SW480 (cell line): ENCODE results near the gene LPP.

Experiments used
- DNase-seq: peaks from one replicate; pipeline ENCODE4 v3.0.0-alpha.2; 2016; ENCODE audit warnings: low spot score

The LPP gene

DNA sequence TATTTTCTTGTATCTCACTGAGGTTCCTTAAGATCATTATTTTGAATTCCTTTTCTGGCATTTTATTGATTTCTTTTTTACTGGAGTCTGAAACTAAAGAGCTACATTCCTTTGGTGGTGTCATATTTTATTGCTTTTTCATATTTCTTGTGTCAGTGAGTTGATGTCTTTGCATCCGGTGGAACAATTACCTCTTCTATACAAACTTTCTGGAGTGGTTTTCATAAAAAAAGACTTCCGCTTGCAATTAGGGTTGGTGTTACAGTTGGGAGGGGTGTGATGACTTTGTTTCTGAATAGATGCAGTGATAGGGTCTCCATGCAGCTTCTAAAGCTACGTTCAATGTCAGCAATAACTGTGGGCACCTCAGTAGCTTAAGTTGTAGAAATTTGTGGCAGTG, 181.7 kb downstream of the LPP start:
- DNase-seq, result no peak

DNA sequence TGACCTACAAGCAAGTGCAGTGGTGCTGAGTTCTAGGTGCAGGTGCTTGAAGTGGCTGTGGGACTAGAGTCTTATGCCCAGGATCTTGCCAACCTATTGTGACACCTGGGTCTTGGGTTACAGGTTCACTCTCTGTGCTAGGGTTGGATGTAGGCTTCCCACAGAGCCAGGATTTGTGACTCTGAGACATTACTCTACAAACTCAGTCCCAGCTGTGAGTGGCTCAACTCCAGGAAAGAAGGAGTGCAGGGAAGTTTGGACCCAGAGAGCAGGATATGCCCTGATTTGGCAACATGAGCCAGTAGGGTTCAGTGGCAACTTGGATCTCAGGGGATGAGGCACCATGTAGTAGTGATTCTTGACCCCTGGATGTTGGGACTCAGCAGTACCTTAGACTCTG, 182.2 kb downstream of the LPP start:
- no peak for DNase-seq

DNA sequence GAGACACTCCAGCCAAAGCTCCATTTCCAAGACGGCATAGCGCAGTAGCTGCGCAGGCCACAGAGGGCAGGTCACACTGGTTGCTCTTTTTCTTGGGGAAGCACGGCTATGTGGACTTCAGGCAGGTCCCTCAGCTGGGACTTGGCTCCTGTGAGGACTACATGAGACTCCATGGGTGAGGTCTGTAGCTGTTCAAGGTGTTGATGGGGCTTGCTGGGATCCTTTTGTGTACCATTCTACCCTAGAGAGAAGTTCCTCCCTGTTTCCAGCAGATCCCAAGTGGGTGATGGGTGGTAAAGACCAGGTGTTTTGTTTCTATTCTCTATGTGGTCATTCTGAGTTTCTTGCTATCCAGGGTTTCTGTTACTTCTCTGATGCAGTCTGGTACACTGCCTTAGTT, 183.3 kb downstream of the LPP start:
- DNase-seq, result no peak

DNA sequence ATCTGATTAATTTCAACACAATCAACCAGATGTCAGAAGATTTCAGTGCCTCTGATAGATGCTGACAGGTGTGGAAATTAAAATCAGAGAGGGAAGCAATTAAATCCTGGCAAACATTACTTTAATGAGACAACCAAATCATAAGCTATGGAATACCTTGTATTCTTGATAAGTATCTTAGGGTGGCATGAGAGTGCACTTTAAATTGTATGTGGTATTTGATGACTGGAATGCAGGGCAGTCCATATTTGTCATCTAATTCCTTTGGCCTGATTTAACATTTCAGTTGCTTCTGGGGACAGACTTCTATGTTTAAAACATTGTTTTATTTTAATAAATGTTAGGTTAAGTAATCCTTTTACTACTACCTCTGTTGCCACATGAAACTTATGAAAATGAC, 184.1 kb downstream of the LPP start:
- no peak for DNase-seq

DNA sequence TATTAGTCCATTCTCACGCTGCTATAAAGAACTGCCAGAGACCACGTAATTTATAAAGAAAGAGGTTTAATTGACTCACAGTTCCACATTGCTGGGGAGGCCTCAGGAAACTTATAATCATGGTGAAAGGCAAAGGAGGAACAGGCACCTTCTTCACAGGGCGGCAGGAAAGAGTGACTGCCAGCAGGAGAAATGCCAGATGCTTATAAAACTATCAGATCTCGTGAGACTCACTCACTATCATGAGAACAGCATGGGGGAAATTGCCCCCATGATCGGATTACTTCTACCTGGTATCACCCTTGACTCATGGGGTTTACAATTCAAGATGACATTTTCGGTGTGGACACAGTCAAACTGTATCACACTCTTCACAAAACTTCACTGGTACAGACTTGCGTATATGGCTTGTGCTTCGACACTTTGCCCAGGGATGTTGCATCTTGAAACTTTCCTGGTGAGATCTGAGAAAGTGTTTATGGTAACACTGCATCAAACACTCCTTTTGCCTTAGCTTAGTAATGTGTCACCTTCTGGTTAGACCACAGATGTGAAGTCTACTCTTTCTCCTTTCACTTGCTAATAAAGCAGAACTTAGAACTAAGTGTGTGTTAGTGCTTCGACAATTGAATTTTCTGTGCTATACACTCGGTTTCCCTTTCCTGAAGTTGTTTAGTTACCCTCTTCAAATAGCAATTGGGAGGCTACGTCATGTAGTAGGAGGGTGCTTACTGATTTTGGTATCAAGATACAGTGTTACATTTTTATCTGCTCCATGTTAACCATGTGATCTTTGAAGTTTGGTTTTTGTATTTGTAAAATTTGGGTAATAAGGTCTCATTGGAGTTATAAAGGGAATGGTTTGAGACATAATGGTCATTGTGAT, 185.7 kb downstream of the LPP start:
- DNase-seq, result no peak

DNA sequence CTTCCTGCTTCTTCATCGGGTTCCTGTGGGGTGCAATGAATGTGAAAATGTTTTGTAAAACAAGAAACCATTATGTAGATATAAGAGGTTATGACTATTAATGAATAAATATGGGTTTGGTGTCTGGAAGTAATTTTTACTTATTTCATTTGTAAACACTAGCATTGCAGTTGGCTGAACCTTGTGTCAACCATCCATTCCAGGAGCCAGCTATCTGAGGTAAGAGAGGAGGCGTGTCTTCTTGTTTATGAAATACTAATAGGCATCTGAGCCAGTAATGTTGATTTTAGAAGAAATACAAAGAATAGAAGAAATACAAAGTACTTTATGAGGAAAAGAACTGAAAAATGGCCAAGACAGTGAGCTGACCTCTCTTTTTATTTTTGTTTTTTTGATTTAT, 187.5 kb downstream of the LPP start:
- no peak for DNase-seq

DNA sequence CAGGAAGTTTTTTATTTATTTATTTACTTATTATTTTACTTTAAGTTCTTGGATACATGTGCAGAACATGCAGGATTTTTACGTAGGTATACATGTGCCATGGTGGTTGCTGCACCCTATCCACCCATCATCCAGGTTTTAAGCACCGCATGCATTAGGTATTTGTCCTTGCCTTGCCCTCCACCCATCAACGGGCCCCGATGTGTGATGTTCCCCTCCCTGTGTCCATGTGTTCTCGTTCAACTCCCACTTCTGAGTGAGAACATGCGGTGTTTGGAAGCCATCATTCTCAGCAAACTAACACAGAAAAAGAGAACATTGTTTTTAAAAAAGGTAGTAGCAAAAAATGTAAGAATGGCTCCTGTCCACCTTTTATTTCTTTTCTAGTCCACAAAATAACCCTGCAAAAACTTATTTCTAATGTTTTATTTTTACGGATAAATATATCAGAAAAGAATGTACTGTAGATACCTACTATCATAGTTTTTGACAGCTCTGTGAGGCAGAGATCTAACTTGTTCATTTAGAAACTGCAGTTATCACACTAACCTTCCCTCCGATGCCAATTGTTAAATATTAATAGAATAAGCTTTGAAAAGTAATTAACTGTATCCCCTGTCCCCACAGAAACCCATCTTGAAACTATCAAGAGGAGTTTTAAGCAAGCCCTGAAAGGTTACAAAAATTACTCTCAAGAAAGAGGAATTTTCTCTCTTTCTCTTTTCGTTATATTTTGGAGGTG, 189.2 kb downstream of the LPP start:
- DNase-seq, result no peak

DNA sequence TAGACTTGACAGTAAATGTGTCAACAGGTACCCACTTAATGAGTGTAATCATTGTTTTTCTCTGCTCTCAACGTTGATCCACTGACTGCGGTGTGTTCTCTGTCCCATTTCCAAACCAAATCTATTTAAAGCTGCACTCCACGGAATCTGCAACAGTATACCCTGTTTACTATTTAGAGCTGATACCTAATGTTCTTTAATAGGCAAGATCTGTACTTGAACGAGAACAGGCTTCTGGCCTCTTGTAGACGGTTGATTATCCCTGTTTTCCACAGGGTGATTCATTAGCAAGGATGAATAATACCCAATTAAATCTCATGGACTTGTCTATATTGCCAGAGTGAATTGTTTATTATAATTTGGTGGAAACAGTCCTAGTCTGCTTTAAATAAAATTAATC, 189.9 kb downstream of the LPP start:
- no peak for DNase-seq

DNA sequence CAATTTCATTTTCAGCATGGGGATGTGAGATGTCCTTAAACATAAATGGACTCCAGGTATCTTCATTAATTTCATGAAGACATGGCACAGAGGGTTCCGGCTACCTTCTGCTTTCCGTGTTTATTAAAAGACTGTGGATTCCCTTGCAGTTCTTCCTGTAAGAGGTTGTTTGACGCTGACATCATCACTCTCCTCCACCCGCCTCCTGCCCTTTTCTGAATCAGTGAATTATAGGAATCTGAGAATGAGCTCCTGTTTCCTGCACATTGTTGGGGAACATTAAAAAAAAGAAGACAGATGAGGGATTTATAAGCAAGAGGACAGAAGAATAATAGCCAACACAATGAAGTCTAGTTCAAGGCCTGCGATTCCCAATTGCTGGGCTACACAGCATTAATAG, 191.3 kb downstream of the LPP start:
- no peak for DNase-seq

DNA sequence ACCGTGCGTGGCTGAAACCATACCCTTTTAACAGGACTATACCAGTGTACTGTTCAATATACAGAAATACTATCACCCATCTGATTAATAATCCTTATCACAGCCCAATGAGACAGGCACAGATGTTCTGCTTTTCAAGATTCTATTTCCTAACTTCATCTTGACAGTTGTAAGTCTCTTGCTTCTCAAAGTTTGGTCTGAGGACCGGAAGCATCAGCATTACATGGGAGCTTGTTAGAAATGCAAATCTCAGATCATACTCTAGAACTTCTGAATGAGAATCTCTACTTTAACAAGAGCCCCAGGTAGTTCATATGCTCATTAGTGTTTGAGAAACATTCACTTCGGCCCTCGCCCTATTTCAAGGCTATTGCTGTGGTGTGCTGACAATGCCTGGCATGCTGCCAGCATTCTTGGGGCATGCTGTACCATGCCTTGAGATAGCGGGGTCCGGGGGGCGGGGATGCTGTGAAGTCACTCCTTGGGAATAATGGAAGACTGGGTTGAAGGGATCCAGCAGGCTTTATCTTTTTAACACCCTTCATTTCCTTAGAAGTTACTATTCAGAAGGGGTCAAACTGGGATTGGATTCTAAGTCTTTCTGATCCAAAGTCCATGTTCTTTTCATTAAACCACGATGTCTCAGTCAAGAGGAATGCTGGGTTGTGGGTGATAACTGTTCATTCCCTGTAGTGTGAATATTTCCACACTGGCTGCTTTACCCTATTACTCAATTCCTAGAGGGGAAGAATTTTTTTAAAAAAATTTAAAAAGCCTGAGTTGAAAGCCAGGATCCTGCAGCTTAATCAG, 194.7 kb downstream of the LPP start:
- DNase-seq, result peak; percentile 65

DNA sequence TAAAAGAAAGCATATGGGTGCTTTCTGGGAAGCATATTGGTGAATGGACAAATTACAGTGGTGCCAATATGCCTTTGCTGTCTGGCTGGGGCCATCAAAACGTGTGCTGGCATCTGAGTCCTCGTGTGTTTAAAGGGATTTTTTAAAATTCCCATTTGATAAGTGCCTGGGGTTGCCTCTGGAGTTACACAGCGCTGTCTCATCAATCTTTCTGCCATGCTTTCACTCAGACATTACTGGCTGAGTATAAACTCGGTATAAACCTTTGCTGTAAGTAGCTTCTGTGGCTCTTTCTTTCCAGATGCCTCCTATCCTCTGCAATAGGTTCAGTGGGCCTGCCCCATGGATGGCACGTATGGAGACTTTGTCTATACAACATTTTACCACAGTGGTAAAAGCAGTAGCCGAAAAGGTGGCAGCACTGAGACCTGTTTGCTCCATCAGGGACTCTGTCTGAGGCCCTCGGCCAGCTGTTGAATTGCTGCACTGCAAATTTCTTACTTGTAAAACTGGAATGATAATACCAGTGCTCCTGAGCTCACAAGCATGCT, 195.5 kb downstream of the LPP start:
- peak; percentile 6 for DNase-seq

DNA sequence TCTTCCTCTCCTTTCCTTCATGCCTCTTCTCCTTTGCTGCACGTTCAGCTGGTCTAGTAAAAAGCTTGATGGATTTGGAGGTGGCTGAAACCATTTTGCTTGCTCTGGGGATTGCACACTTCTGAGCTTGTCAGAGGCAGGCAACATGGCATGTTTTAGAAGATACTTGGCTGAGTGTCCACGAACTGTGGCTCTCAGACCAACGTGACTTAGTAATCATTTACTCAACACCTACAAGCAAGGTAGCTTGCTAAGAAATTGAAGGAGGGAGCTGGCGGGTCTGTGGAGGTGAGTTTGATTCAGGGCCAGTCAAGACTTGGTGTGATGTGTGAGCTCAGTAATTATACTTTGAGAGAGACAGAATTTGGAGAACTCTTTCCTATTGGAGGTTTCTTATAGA, 196.0 kb downstream of the LPP start:
- no peak for DNase-seq

DNA sequence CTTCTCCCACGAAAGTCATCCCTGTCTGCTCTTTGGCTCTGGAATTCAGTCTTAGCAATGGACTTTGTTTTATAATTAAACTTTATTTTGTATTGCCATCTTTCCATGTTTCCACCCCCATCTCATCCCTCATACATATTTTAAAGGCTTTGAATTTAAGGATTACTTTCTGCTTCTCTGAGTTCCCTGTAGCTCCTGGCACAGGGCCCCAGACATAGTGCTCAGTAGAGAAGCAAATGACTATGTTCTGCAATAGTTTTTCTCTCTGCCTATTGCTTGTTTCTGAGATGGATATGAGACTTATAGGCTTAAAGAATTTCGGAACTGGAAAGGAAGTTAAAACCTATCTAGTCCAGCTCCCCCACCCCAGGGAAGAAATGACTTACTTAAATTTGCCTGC, 197.0 kb downstream of the LPP start:
- DNase-seq, result no peak

DNA sequence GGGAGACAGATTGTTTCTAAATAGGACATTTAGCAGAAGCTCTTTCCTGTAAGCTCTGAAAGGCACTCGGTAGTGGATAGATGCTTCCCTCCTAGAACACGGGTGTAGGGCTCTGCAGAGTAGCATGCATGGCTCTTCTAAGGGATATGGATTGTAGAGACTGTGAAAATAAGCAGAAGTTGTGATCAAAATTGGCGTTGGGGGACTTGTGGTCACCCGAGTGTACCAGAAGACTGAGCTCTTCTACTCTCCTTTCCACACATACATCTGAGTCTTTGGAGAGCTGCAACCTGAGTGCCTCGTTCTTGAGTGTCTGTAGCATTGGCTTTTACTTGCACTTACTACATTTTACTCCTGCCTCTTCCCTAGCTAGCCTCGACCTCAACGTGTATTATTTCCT, 197.7 kb downstream of the LPP start:
- DNase-seq, result no peak

DNA sequence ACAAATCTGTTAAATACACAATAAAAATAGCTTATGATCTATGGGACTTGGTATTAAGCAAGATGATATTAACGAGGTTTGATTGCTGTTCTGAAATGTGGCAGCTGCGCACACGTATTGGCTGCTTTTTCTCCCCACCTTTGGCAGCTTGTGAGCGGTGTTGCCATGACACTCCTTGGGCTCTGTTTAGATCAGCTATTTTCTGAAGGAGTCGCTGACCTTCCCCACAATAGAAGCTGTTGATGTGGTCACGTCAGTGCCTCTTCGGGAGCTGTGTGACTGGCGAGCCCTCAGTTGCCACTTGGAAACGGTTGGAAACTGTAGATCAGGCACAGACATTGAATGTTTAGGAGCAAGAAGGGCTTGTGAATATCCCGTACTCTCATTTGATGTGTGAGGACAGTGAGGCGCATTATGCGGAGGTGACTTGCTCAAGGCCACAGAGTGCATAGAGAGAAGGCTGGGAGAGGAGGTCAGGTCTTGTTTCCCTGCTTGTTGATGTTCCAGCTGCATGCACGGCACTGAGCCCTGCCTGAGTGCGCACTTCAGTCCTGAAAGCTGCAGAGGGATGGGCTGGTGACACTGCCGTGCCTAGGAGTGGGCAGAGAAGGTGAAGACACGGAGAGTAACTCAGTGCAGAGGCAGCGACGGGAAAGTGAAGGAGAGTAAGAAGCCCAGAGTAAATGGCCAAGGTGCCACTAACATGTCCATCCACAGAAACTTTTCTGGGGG, 198.4 kb downstream of the LPP start:
- DNase-seq, result no peak

DNA sequence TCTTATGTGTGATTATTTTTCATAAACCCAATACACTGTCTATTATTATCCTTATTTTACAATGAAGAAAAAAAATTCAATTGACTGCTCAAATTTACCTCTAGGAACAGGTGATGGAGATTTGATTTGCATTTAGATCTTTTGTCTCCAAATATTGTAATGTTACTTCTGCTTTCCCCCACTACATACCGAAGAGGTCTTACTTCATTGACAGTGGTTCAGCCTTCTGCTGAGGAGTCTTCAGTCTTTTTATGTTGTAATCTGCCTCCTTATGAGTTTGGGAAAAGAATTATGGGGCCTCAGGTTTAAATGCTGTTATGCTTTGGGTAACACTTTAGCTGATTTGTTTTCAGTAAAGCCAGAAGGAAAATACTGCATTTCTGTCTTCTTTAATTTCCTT, 199.5 kb downstream of the LPP start:
- DNase-seq, result no peak

DNA sequence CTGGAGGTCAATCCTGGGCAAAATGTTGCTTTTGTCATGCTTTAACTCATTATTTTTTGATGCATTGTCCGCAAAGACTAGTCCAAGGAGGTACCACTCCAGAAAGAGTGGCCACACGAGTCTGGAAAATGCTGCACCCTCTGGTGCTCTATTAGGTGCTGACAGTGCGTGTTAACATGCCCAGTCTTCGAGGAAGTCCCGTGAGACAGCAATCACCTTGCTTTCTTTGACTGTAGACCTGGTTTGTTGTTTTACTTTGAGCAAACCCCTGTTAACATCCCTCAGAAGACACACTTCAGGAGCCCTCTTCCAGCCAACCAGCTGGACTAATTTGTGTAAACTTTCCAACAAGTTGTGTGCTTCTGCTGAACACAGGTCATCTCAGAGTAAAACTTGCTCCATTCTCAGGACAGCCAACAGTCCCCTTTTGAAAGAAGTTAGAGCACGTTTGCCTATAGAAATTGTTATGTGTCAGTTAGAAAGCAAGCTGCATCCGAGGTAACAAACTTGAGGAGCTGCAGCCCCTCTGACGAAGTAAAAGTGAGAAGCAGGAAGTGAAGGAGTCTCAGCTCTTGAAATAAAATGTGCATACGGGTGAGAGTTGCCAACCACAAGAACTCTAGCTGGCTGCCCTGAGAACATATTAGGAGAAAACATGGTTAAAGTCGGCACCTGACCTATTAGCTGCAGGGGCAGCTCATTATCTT, 205.0 kb downstream of the LPP start:
- no peak for DNase-seq

DNA sequence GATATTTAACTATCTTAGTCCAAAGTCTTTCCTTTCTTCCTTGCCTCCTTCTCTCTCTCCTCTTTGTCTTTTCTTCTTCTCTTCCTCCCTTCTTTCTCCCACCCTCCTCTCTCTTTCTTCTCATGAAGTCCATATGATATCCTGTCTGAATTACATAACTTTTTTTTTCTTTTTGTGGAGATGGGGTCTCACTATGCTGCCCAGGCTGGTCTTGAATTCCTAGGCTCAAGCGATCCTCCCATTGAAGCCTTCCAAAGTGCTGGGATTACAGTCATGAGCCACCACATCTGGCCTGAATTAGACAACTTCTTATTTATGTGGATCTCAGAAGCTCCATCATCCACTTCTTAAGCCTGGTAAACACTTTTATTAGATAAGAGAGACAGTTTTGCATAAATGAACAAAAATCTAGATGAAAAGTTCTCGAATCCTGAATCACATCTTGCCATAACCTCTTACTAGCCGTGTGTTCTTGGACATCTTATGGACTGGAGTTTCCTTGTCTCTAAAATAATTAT, 206.5 kb downstream of the LPP start:
- no peak for DNase-seq

DNA sequence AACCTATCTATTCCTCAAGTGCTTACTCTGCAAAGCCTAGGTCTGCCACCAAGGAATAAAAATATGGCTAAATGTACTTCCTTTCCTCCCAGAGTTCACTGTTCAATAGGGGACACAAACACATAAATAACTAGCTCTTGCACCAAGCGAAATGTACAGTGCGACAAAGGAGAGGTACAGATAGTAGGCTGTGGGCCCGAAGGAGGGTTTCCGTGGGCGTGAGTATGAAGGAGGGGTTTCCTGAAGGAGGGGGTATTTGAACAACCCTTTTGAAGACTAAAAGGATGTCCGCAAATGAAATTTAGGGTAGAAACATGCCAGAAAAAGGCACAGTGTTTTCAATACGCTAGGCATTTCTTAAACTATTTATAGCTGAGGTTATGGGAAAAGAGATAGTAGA, 207.9 kb downstream of the LPP start:
- DNase-seq, result no peak

DNA sequence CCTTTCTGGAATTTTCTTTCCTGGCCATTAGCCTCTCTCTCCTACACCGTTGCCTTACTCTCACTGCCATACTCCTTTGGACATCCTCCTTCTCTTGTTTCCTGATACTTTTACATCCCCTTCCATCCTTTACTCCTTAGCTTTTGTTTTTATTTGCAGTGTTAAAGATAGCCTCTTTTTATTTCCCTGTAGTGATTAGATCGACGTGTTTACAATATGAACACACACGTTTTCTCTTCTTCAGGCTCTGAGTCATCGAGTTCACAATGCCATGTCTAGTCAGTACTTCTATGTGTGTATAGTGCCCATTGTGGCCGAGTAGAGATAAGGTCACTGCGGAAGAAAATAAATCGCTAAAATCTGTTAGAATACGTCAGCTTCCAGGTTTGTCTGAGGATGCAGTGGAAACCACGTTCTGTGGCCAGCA, 208.5 kb downstream of the LPP start:
- peak; percentile 69 for DNase-seq

DNA sequence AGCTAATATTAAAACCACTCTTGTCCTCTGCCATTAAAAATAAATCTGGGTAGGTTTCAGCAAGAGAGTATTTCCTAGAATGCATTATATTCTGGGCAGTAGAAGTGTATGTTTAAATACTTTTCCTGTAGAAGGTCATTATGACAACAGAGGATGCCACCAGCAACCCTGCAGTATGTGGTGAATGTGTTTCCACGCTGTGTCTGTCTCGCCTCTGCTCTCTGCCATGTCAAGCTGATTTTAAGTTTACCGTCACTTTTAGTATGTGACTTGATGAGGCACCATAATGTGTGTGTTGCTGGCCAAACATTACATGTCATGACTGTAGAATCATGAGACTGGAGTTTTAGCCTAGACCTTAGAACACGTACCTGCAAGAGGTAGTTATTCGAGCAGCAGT, 211.2 kb downstream of the LPP start:
- DNase-seq, result no peak
